Glomerular endothelial cell (primary cell): ENCODE measurements around the gene GSTM3. TPM values are rescaled to one million over a fixed set of nuclear protein-coding genes. Genes with fewer than 3 reads are reported as not detected.
"Not testable (repeated sequence)": the region's sequence is repeated elsewhere in the genome, so short reads cannot be mapped to it uniquely, and the experiment has no call there.

ENCODE experiments used
- DNase-seq: peaks from one replicate; pipeline ENCODE4 v3.0.0-alpha.2; 2011; ENCODE audit warnings: low read depth, low spot score; ENCODE audit errors: extremely low read depth
- total RNA-seq: library from RNA; depleted of rRNA; stranded (reverse); fragments of >200 nt; gene quantifications from 2 replicates; pipeline ENCODE4 v1.2.3, GENCODE V29; 2015

GSTM3 gene
- total RNA-seq, 1 donor from 2014 or later = 25.7 TPM

DNA sequence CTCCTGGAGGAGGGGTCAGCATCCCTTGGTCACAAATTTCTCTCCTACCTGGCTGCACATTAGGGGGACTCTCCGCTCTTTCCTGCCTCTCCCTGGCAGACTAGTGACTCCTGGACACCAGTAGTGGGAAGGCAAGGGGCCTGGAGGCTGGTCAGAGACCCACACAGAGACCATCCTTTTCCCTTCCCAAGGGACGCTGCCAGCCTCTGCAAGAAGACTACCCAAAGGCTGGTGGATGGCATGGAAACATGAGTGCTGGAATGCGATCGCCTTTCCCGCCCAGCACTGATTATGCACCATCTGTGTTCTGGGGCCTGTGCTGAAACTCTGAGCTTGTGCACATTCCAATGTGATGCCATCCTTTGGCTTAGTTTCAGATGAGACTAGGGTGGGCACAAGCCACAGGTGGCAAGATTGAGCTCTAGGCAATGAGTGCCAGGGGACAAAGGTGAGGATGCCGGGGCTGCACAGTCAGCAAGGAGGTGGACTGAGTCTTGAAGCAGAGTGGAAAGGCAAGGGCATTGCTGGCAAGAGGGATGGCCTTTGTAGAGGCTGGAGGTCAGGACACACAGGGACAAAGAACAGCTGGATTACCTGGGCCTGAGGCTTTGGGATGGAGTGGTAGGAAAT is 35.5 kb upstream of the GSTM3 start:
- no peak for DNase-seq

DNA sequence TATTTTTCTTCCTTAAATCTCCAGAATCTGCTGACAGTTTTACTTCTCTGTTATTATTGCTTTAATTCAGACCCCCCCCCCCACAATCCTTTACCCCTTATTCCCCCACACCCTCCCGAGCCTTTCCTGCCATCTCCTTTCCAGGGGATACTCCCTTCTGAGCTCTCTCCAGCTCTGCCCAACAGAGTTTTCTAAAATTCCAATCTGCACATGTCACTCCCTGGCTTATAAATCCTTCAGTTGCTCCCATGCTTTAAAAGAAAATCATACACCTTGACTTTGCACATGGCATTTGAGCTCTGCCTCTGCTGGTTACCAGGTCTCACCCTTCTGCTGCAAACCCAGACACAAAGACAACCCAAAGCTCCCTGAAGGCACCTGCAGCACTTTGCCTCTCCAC is 34.6 kb upstream of the GSTM3 start:
- DNase-seq = no peak

DNA sequence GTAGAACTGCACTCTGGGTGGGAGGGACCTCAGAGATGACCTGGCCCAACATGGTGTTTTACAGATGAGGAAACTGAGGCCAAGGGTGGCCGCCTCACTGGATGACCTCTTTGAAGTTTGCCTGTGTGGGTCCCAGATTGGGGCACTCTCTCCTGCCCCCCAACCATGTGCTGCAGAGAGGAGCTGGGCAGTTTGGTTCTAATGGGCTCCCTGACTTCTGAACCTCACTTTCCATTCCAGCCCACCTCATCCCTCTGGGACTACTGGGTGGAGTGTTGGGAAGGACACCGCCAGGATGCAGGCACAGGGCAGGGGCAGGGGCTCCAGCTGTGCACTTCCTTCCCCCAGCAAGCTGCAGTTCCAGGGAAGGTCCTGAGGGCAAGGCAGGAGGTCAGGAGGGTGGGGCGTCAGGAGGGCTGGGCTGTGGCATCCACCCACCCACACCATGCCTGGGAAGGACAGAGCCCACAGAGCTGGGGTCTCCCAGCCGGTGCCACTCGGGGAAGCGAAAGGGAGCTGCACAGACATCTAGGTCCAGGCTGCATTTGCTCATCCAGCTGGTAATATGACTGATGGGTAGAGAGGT is 33.2 kb upstream of the GSTM3 start:
- no peak for DNase-seq

DNA sequence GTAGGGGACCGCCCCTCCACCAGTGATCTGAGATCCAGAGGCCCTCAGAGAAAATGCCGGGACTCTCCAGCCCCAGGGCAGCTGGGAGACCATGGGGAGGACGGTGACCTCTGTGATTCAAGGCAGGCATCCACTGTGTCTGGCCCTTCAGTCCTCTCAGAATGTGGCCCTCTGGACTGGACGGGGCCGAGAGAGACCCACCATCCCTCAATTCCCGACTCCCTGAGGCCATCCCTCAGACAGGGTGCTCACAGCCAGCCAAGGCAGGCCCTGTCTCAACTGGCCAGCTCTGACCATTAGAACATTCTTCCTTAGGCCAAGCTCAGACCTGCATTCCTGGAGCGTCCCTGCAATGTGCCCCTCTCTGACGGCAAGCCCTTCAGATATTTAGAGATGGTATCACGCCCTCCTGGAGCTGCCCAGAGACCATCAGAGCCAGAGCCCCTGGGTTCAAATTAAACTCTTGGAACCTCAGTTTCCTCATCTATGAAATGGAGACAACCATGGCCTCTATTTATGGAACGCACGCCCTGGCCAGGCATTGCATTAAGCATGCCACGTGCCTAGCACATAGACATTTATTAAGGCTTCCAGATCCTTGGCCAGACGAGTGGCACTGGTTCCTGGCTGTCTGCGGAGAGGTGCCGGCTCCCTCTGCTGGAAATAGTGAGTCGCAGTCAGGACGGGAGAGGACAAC is 32.5 kb upstream of the GSTM3 start:
- DNase-seq = no peak

DNA sequence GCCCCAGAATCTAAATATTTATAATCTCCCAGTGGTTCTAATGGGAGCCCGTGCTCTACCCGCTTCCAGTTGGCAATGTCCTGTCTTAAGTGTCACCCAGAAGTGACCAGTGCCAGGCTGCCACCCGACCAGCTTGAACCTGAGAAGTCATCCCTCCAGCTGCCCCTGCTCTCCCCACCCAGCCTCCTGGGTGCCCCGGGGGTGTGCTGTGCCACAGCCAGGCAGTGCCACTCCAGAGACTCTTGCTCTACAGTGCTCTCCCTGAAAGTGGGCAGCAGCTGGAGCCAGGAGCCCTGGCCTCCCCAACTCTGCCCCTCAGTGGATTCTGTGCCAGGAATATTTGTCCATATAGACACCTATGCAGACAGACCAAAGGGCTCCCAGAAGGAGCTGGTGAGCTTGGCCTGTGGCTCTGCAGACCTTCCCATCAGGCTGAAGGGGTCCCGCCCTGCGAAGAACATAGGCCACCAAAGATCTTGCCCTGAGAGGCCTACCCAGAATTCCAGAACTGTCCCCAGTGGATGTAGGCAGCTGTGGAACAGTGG is 31.9 kb upstream of the GSTM3 start:
- DNase-seq = no peak

DNA sequence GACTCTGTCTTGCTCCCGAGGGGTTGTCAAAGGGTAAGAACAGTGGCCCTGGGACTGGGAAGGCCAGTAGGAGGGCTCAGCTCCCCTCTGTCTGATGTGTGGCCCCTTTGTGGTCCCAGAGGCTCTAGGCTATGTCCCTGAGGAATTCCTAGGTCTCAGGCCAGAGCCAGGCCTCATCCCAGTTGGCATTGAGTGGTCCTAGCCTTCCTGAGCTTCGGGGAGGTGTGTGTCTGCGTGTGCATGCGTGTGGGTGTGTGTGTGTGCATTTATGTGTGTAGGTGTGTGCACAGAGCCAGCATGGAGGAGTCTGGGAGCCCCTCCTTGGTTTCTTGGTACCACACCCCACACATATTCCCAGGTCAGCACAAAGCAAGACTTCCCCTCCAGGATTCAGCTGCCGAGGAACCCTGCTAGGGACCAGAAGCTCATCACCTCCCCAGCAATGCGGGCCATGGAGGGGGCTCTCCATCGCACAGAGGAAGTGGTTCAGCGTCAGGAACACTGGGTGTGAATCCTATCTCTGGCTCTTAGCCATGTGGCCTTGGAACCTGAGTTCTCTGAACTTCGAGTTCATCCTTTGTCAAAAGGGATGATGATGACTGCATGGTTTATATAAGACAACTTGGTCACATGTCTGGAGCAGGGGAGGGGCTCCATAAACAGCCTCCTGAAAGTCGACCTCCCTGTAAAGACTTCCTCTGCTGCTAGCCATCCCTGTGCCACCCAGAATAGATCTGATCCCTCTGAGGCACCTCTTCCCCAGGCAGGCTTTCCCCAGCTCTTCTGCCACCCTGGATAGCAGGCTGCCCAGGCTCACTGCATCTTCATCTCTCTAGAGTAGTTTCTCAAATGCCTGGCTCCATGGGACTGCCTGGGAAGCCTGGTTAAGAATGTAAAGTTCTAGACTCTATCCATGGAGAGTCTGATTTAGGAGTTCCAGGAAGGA is 31.1 kb upstream of the GSTM3 start:
- DNase-seq = no peak

DNA sequence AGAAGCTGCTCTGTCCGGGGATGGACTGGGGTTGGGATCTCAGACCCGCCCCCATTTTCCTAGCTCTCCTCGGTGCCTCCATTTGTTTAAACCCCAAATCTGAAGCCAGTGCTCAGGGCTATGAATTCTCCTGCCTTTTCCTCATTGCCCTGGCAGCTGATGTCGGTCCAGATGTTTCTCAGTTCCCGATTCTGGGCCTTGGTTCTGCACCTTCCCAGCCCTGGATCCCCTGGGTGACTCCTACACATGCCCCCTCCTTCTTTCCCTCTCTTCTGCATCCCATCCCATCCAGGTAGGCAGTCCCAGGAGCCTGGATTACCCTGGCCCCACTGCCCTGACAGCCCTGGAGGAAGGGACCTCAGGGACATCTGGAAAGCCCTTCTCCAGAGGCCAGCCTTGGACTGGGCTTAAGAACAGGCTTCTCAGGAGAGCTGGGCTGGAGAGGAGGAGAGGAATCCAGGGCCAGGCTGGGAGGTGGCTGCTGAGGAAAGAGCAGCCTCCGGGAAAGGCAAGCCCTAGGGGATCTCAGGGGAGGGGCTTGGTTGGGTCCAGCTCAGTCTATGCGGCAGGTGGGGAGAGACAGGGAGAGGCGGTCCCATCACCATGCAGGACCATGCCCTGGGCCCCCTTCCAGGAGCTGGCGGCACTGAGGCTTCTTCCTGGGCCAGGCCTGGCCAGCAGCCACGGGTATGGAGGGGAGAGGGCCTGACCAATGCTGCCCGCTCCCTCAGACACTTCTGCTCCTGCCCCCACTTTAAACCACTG is 29.7 kb upstream of the GSTM3 start:
- DNase-seq = no peak

DNA sequence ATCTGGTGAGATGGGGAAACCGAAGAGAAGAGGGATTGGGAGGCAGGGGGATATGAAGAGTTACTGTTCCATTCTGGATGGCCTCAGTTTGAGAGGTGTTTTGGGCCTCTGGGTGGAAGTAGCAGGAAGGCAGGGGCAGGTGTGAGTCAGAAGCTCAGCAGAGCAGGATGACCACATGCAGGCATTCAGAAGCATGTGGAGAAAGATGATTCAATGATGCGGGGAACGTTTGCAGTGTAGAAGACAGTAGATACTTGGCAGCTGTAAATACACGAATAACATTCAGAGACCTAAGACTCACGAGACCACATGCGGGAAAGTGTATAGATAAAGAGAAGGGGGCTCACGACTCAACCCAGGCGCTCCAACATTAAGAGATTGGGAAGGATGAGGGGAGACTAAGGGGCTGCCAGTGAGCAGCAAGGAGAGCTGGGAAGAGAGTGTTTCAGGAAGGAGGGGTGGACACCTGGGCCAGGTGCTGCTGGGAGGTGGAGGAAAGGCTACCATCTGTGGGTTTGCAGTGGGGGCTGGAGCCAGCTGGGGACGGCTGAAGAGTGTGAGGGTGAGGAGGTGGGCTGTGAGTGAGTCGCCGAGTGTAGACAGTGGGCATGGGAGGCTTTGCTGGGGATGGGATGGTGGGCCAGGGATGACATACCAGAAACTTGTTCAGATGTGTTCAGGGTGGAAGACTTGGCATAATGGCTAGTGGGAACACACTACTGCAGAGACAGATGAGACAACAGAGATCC is 28.7 kb upstream of the GSTM3 start:
- no peak for DNase-seq

DNA sequence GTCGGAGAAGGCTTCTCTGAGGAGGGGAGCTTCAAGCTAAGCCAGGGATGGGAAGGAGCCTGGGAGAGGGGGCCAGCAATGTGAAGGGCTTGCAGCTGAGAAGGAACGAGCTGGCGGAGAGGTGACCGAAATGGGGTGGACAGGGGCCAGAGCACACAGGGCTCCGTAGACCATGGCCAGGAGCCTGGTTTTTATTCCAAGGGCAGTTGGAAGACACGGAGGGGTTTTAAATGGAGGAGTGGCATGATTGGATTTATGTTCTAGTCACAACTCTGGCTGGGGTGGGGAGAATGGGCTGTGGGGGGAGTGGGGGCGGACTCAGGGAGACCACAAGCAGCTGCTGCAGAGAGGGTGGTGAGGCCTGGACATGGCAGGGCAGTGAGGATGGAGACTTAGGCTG is 28.0 kb upstream of the GSTM3 start:
- DNase-seq = no peak

DNA sequence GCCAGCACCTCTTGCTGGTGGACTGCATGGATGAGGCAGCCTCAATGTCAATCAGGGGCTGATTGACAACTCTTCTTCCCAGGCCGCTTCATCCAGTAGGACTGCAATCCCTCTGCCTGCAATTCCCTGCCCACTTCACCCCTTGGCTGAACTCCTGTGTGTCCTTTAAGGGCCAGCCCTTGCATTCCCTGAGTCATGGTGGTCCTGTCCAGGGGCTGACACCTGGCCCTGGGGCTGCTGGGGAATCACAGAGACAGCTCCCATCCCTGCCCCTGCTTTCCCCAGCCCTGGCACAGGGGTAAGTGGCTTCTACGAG is 27.5 kb upstream of the GSTM3 start:
- no peak for DNase-seq

DNA sequence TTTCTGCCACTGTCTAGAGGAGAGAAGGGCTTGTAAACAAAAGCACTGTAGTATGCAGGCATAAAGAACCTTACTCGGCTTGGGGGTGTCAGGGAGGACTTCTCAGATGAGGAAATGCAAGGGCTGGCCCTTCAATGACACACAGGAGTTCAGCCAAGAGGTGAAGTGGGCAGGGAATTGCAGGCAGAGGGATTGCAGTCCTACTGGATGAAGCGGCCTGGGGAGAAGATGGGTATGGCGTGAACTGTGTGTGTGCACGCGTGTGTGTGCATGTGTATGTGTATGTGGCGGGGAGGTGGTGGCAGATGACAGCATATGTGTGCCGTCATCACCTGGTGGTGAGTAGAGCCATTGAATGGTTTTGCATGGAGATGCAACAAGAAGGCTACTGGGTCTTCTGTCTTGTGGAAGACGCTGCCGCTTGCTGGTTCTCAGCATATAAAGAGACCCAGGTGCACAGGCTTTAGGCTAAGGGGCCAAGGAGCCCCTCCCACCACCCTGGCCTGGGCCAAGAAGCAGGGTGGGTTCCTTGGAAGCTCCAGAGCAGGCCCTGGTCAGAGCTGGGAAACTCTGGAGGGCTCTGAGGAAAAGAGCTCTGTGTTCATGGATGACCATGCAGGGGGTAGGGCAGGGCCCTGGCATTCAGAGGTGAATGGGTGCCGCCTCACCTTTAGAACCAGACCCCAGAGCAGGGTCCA is 26.9 kb upstream of the GSTM3 start:
- DNase-seq = no peak

DNA sequence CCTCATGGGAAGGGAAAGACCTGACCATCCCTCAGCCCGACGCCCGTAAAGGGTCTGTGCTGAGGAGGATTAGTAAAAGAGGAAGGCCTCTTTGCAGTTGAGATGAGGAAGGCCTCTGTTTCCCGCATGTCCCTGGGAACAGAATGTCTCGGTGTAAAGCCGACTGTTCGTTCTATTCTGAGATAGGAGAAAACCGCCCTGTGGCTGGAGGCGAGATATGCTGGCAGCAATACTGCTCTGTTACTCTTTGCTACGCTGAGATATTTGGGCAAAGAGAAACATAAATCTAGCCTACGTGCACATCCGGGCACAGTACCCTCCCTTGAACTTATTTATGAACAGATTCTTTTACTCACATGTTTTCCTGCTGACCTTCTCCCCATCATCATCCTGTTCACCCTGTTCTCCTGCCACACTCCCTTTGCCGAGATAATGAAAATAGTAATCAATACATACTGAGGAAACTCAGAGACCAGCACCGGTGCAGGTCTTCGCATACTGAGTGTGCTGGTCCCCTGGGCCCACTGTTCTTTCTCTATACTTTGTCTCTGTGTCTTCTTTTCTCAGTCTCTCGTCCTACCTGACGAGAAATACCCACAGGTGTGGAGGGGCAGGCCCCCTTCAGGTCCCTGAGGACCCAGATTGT is 26.3 kb upstream of the GSTM3 start:
- not testable (repeated sequence) for DNase-seq

DNA sequence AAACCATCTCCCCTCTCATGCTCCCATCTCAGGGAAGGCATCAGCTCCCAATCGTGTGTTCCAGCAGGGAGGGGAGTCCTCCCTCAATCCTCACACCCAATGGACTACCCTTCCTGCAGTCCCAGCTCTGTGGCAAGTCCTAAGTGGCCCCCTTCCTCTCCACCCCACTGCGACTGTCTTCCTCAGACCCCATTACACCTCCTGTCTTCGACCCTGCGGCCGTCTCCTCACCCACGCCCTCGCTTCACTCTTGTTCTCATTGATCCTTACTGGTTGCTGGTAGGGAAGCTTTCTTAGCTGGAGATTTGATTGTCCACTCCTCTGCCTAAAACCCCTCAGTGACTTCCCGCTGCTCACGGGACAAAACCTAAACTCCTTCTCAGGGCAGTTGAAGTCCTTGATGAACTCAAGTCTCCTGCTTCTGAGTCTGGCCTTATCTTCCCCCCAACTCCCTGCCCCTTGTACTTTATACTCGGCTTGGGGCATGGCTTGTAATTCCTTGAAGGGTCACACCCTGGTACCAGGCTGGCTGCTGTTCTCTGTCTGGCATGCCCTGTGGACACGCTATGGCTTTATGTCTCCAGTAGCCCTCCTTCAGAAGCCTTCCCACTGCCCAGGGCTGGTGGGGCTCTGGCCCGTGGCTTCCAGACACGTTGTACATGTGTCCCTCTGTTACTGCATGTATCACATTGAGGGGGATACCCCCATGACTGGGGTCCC is 25.2 kb upstream of the GSTM3 start:
- DNase-seq = no peak

DNA sequence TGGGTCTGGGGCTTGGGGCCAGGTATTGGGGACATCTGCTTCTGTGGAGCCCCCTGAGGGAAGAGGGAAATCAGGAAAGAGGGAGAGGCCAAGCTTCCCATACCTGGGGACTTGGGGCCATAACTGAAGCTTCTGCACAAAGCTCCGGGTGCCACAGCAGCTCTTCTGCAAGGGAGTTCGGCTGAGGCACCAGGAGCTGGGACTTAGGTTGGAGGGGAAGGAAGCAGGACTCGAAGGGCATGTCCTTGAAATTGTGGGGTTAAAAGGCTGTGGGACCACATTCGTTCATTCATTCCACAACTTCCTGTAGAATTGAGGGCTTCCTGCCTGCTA is 24.6 kb upstream of the GSTM3 start:
- no peak for DNase-seq

DNA sequence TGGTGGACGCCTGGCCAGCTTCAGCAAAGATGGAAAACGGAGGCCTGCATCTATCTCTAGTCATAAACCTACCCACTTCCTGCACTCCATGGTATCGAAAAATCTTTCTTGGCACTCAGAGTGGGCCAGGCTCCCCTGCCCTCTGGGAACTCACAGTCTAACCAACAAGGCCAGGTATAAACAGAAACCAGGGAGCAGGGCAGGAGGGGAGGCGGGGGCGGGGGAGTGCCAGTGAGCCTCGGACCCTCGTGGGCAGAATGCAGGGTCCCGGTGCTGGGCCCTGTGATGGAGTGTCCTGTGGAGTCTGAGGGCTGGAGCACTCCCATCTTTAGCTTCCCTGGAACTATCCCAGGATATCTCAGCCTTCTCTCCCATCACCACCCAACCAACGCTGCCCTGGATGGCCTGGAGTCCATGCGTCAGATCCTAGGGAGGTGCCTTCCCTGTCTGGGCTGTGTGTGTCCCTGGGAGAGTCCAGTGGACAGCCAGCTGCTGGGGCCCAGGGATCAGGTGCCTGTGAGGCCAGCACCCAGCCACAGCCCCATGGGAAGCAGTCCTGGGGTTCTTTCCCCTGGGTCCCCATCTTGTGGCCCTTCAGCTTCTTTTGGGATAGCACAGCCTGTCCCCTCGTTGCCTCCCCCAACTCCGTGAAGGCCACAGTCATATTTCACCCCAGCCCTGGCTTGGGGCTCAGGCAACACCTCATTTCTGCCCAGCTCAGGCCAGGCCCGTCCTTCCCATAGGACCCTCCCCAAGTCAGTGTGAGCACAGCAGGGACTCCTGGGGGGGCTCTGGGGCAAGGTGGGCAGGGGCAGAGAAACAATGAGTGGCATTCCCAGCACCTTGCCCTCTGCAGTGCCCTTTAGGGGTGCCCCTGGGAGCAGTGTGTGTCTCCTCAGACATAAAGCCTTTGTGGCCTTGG is 24.0 kb upstream of the GSTM3 start:
- no peak for DNase-seq

DNA sequence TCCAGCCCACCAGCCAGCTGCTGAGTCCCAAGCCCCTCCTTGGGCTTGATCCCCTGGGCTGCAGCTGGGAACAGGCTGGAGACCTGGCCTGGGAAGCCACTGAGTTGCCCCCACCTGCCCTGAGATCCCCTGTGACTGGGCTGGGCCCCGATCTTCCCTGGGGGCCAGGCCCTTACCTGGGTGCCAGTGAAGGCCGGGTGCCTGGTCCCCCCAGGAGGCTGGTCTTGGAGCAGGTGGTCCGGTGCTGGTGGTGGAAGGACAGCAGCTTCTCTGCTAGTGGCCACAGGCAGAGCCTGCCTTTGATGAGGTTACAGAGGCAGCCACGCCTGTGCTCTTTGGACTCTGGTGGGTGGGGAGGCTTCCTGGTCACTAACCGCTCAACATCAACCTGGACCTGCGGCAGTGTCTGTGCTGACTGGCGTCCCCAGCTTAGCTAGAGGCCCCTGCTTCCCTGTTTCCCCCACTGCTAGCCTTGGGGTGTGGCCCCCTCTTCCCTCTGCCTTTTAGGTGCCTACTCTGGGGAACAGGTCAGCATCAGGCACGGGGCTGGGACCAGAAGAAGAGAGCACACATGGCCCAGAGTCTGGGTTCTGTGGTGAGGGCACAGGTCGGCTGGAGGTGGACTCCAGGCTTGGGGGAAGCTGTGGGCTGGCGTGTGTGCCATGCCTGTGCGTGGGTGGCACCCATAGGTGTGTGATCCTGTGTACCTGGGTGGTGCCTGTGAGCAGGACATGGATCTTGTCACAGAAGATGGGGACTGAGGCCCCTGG is 23.0 kb upstream of the GSTM3 start, which contains the start of gene EPS8L3:
Gene EPS8L3 (minus strand): TSS at position 278 of the 770 bp plus-strand sequence. CDS start 2,174 bp downstream, outside the sequence.
- no peak for DNase-seq
